WERI-Rb-1 (cell line): ENCODE measurements around the gene RUFY4.

Experiments used
- DNase-seq: peaks from one replicate; pipeline ENCODE4 v3.0.0-alpha.2; 2020
- H3K27ac ChIP-seq: fragments of 250-450 bp; sonication (Bioruptor Pico); 2 replicates; pipeline ENCODE4 v1.5.1; 2020; ENCODE audit warnings: mild to moderate bottlenecking, moderate library complexity
- H3K27me3 ChIP-seq: fragments of 250-450 bp; sonication (Bioruptor Pico); 2 replicates; pipeline ENCODE4 v1.5.1; 2021; ENCODE audit warnings: mild to moderate bottlenecking, low read depth, moderate library complexity; ENCODE audit not compliant: insufficient read depth, severe bottlenecking
- H3K36me3 ChIP-seq: fragments of 250-450 bp; sonication (Bioruptor Pico); 2 replicates; pipeline ENCODE4 v1.5.1; 2020; ENCODE audit warnings: mild to moderate bottlenecking, moderate library complexity
- H3K4me3 ChIP-seq: 2 replicates; pipeline ENCODE4 v1.5.1; 2011; ENCODE audit warnings: low read depth, mild to moderate bottlenecking, control low read depth, low read length
- H3K9me3 ChIP-seq: fragments of 250-450 bp; sonication (Bioruptor Pico); 2 replicates; pipeline ENCODE4 v1.5.1; 2021; ENCODE audit warnings: mild to moderate bottlenecking, moderate library complexity; ENCODE audit not compliant: severe bottlenecking
- CTCF ChIP-seq: IDR thresholded peaks from 2 replicates; pipeline ENCODE4 v1.5.1; 2011; ENCODE audit warnings: low read depth, mild to moderate bottlenecking, control low read depth, inconsistent platforms, low read length

RUFY4 gene

GRCh38 chr2:218069606-218070300 lies 700 bp downstream of the RUFY4 start:
- TF ChIP-seq CTCF, result no peak
- no peak overlapping the region for H3K27ac ChIP-seq

GRCh38 chr2:218070587-218070986 lies 1.5 kb downstream of the RUFY4 start:
- Histone ChIP-seq H3K36me3 (no peaks in the 10 kb centered on the region), H3K27me3 (peaks cover 8% of the 10 kb centered on the region), H3K4me3 (no peak overlapping the region), H3K9me3 (no peaks in the 10 kb centered on the region), H3K27ac (no peak overlapping the region)
- TF ChIP-seq CTCF, result no peak
- DNase-seq, result no peak

More at GRCh38 chr2:218069606-218070300, 700 bp downstream of the RUFY4 start:
- DNase-seq, result no peak
- Histone ChIP-seq H3K4me3 (no peak overlapping the region), H3K9me3 (no peaks in the 10 kb centered on the region), H3K36me3 (no peaks in the 10 kb centered on the region), H3K27me3 (peaks cover 6% of the 10 kb centered on the region)

- Histone ChIP-seq H3K9me3 (no peaks in the 10 kb centered on the region), H3K27ac (no peak overlapping the region), H3K36me3 (no peaks in the 10 kb centered on the region), H3K27me3 (peaks cover 8% of the 10 kb centered on the region), H3K4me3 (no peak overlapping the region)
- TF ChIP-seq CTCF, result no peak
- DNase-seq, result no peak
Measured at GRCh38 chr2:218071218-218071937, 2.3 kb downstream of the RUFY4 start.

- H3K9me3 ChIP-seq, result no peaks in the 10 kb centered on the region
- no peak for TF ChIP-seq CTCF
- no peak for DNase-seq
- H3K27me3 ChIP-seq, result peaks cover 8% of the 10 kb centered on the region
- H3K4me3 ChIP-seq, result no peak overlapping the region
- H3K27ac ChIP-seq, result no peak overlapping the region
- H3K36me3 ChIP-seq, result no peaks in the 10 kb centered on the region
Measured at GRCh38 chr2:218072002-218072401, 2.9 kb downstream of the RUFY4 start.

- Histone ChIP-seq H3K27ac (no peak overlapping the region), H3K36me3 (no peaks in the 10 kb centered on the region), H3K27me3 (peaks cover 8% of the 10 kb centered on the region), H3K4me3 (no peak overlapping the region), H3K9me3 (no peaks in the 10 kb centered on the region)
- no peak for DNase-seq
- no peak for TF ChIP-seq CTCF
Measured at GRCh38 chr2:218072478-218073024, 3.5 kb downstream of the RUFY4 start.
